ENCODE measurements around the gene PSMB8. TPM values are rescaled to one million over a fixed set of nuclear protein-coding genes. Genes with fewer than 3 reads are reported as not detected.
"Not testable (repeated sequence)": the region's sequence is repeated elsewhere in the genome, so short reads cannot be mapped to it uniquely, and the experiment has no call there.

PSMB8 gene
- total RNA-seq, 6 donors from 2014 or later: 48.2 to 110 (median 71.7) TPM

- Histone ChIP-seq H3K36me3 (no peaks in the 10 kb centered on the region), H3K4me3 (no peak overlapping the region), H3K27me3 (no peaks in the 10 kb centered on the region), H3K9me3 (no peaks in the 10 kb centered on the region), H3K27ac (no peak overlapping the region), H3K4me1 (peaks cover 0 to 8% (median 2%) of the 10 kb centered on the region in 4 donors)
- no peak for DNase-seq
- TF ChIP-seq POLR2AphosphoS5 (IDR thresholded peaks at IDR 0.05) (no peak), CTCF (IDR thresholded peaks at IDR 0.05) (no peak), EP300 (IDR thresholded peaks at IDR 0.05) (no peak), POLR2A (IDR thresholded peaks at IDR 0.05) (no peak)
- ATAC-seq (ENCODE audit: low FRiP score in 2 of 2): no peak
- WGBS, 2 donors: 74 to 86% methylated on average over 1 of the region's 1 CpG
Measured at GRCh38 chr6:32882879-32883250, 39.0 kb upstream of the PSMB8 start.

- ATAC-seq (ENCODE audit: low FRiP score in 2 of 2); DNase-seq; H3K27me3 ChIP-seq; H3K4me1 ChIP-seq; H3K36me3 ChIP-seq; H3K4me3 ChIP-seq; H3K9me3 ChIP-seq; H3K27ac ChIP-seq: not testable (repeated sequence)
- WGBS, 2 donors: 92 to 93% methylated on average over 3 of the region's 3 CpGs
Measured at GRCh38 chr6:32880962-32881361, 37.1 kb upstream of the PSMB8 start.

- Histone ChIP-seq H3K27ac (no peak overlapping the region), H3K36me3 (no peaks in the 10 kb centered on the region), H3K27me3 (no peaks in the 10 kb centered on the region), H3K4me1 (peaks cover 0 to 8% (median 2%) of the 10 kb centered on the region in 4 donors), H3K9me3 (no peaks in the 10 kb centered on the region), H3K4me3 (peak overlapping the region in 1 of 4 donors; percentile 13)
- 67 to 74% methylated on average over 25 to 35 of the region's 35 CpGs for WGBS, 2 donors
- DNase-seq: peak in 1 of 2 donors; percentile 75
- TF ChIP-seq POLR2A (IDR thresholded peaks at IDR 0.05): no peak
- ATAC-seq (ENCODE audit: low FRiP score in 2 of 2): no peak
Measured at GRCh38 chr6:32879691-32880090, 35.8 kb upstream of the PSMB8 start.

- Histone ChIP-seq H3K27ac (no peak overlapping the region), H3K4me3 (no peak overlapping the region), H3K27me3 (no peaks in the 10 kb centered on the region), H3K4me1 (no peaks in the 10 kb centered on the region), H3K36me3 (no peaks in the 10 kb centered on the region), H3K9me3 (no peaks in the 10 kb centered on the region)
- ATAC-seq (ENCODE audit: low FRiP score in 2 of 2): no peak
- TF ChIP-seq EP300 (IDR thresholded peaks at IDR 0.05) (no peak), CTCF (IDR thresholded peaks at IDR 0.05) (no peak), POLR2A (IDR thresholded peaks at IDR 0.05) (no peak), POLR2AphosphoS5 (IDR thresholded peaks at IDR 0.05) (no peak)
- DNase-seq: no peak
- WGBS, 2 donors: 90 to 97% methylated on average over 2 of the region's 2 CpGs
Measured at GRCh38 chr6:32876603-32877002, 32.8 kb upstream of the PSMB8 start.

GRCh38 chr6:32873947-32874346, 30.1 kb upstream of the PSMB8 start:
- not testable (repeated sequence) for ATAC-seq (ENCODE audit: low FRiP score in 2 of 2); H3K27me3 ChIP-seq; H3K27ac ChIP-seq; H3K9me3 ChIP-seq; H3K36me3 ChIP-seq; H3K4me3 ChIP-seq; DNase-seq; H3K4me1 ChIP-seq
- WGBS, 2 donors: 14 to 82% methylated on average over 1 of the region's 1 CpG

- no peak overlapping the region for H3K4me3 ChIP-seq
- WGBS, 2 donors: 18% methylated on average over 5 of the region's 5 CpGs
- peaks cover 0 to 6% (median 0%) of the 10 kb centered on the region in 4 donors for H3K4me1 ChIP-seq
- peak; percentile 67 to 92 for ATAC-seq (ENCODE audit: low FRiP score in 2 of 2)
- TF ChIP-seq CTCF (IDR thresholded peaks at IDR 0.05): peak; percentile 83 to 95 (median 91)
- TF ChIP-seq POLR2A (IDR thresholded peaks at IDR 0.05): no peak
- peak in 1 of 2 donors; percentile 76 for DNase-seq
- no peaks in the 10 kb centered on the region for H3K27me3 ChIP-seq
- no peaks in the 10 kb centered on the region for H3K36me3 ChIP-seq
- H3K9me3 ChIP-seq: no peaks in the 10 kb centered on the region
- no peak overlapping the region for H3K27ac ChIP-seq
Measured at GRCh38 chr6:32868257-32868788, 24.5 kb upstream of the PSMB8 start.

All from upper lobe of left lung (tissue), 6 donors.